Hepatocyte (in vitro differentiated cells): Measurements from ENCODE around the gene TNNI3. TPM values are rescaled to one million over a fixed set of nuclear protein-coding genes. Genes with fewer than 3 reads are reported as not detected.

Source experiments
- DNase-seq: peaks from one replicate; pipeline ENCODE4 v3.0.0-alpha.2; 2016; ENCODE audit warnings: low spot score
- H2AFZ ChIP-seq: fragments of 200-600 bp; sonication (generic); 2 replicates; pipeline ENCODE4 v1.6.0; 2016; ENCODE audit warnings: antibody characterized with exemption, mild to moderate bottlenecking
- H3K27ac ChIP-seq: fragments of 200-600 bp; sonication (generic); 2 replicates; pipeline ENCODE4 v1.5.1; 2016; ENCODE audit warnings: mild to moderate bottlenecking
- H3K27me3 ChIP-seq: fragments of 200-600 bp; sonication (generic); 2 replicates; pipeline ENCODE4 v1.6.1; 2016
- H3K36me3 ChIP-seq: fragments of 200-600 bp; sonication (generic); replicated peaks from 2 replicates; pipeline ENCODE4 v1.5.1; 2016; ENCODE audit warnings: low read depth; ENCODE audit not compliant: insufficient read depth
- H3K4me1 ChIP-seq: fragments of 200-600 bp; sonication (generic); 2 replicates; pipeline ENCODE4 v1.5.1; 2016; ENCODE audit warnings: mild to moderate bottlenecking, moderate library complexity; ENCODE audit not compliant: insufficient read depth
- H3K4me2 ChIP-seq: fragments of 200-600 bp; sonication (generic); 2 replicates; pipeline ENCODE4 v1.6.0; 2016
- H3K4me3 ChIP-seq: fragments of 200-600 bp; sonication (generic); 2 replicates; pipeline ENCODE4 v1.5.1; 2016; ENCODE audit warnings: mild to moderate bottlenecking
- H3K79me2 ChIP-seq: fragments of 200-600 bp; sonication (generic); 2 replicates; pipeline ENCODE4 v1.6.0; 2017; ENCODE audit warnings: mild to moderate bottlenecking
- H3K9me2 ChIP-seq: fragments of 200-600 bp; sonication (generic); replicated peaks from 2 replicates; pipeline ENCODE4 v1.6.0; 2017; ENCODE audit warnings: mild to moderate bottlenecking; ENCODE audit not compliant: insufficient read depth
- H3K9me3 ChIP-seq: fragments of 200-600 bp; sonication (generic); 2 replicates; pipeline ENCODE4 v1.5.1; 2016; ENCODE audit warnings: low read depth, mild to moderate bottlenecking
- H4K20me1 ChIP-seq: fragments of 200-600 bp; sonication (generic); 2 replicates; pipeline ENCODE4 v1.6.0; 2016; ENCODE audit warnings: mild to moderate bottlenecking; ENCODE audit not compliant: insufficient read depth, poor library complexity, severe bottlenecking
- EZH2 ChIP-seq: fragments of 200-600 bp; sonication (generic); IDR thresholded peaks from 2 replicates; pipeline ENCODE4 v1.6.1; 2016; ENCODE audit warnings: antibody characterized with exemption, mild to moderate bottlenecking, borderline replicate concordance
- EZH2phosphoT487 ChIP-seq: fragments of 200-600 bp; sonication (generic); IDR thresholded peaks from one replicate; pipeline ENCODE4 v1.6.1; 2018; ENCODE audit warnings: antibody characterized with exemption, mild to moderate bottlenecking, low read depth, moderate library complexity; ENCODE audit not compliant: unreplicated experiment, severe bottlenecking
- WGBS: methylation state at CpG from one replicate; pipeline ENCODE4 v1.1.6; 2016; ENCODE audit warnings: low lambda C conversion rate; ENCODE audit errors: missing lambda C conversion rate; 5-methylcytosine and 5-hydroxymethylcytosine counted together
- polyA plus RNA-seq: library from polyadenylated mRNA; unstranded; fragments of >200 nt; fragmentation: Nextera tagmentation; extraction: Ambion mirVana; gene quantifications from 2 replicates; pipeline ENCODE4 v1.2.1, GENCODE V29; 2016
- total RNA-seq: library from RNA; depleted of rRNA; stranded (reverse); fragments of >200 nt; gene quantifications from 2 replicates; pipeline ENCODE4 v1.2.3, GENCODE V29; 2014
- TF ChIP-seq, protein P1 (sequence below): fragments of 200-600 bp; sonication (generic); IDR thresholded peaks from 2 replicates; pipeline ENCODE4 v1.5.1; 2016; ENCODE audit warnings: antibody characterized with exemption, mild to moderate bottlenecking; ENCODE audit not compliant: poor library complexity

Gene TNNI3
- total and polyA plus RNA-seq, 2 experiments from 2014 or later = 1.4 to 2.9 TPM

DNA sequence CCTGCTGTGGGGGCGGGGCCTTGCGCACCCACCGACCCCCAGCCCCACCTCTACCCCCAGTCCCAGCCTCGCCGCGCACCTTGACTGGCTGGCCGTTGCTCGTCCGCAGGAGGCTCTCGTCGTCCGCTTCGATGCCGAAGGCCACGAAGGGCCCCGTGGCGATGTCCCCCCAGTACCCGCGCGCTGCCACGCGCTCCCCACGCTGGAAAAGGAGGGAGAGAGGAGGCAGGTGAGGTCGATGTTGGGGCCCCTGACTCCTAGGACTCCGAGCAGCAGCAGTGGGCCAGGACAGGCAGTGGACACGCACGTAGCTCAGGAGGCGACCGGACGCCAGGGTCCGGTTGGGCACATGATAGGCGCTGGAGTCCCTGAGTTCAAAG lies 3.4 kb upstream of the TNNI3 start:
- no peaks in the 10 kb centered on the region for H3K79me2 ChIP-seq
- H3K27me3 ChIP-seq = peaks cover 41% of the 10 kb centered on the region
- no peak overlapping the region for H3K27ac ChIP-seq
- H3K9me3 ChIP-seq = no peaks in the 10 kb centered on the region
- no peaks in the 10 kb centered on the region for H4K20me1 ChIP-seq
- H3K4me3 ChIP-seq = no peak overlapping the region
- no peaks in the 10 kb centered on the region for H3K36me3 ChIP-seq
- H3K9me2 ChIP-seq = no peaks in the 10 kb centered on the region
- TF ChIP-seq EZH2 (no peak), EZH2phosphoT487 (no peak)
- TF ChIP-seq, protein P1, sequence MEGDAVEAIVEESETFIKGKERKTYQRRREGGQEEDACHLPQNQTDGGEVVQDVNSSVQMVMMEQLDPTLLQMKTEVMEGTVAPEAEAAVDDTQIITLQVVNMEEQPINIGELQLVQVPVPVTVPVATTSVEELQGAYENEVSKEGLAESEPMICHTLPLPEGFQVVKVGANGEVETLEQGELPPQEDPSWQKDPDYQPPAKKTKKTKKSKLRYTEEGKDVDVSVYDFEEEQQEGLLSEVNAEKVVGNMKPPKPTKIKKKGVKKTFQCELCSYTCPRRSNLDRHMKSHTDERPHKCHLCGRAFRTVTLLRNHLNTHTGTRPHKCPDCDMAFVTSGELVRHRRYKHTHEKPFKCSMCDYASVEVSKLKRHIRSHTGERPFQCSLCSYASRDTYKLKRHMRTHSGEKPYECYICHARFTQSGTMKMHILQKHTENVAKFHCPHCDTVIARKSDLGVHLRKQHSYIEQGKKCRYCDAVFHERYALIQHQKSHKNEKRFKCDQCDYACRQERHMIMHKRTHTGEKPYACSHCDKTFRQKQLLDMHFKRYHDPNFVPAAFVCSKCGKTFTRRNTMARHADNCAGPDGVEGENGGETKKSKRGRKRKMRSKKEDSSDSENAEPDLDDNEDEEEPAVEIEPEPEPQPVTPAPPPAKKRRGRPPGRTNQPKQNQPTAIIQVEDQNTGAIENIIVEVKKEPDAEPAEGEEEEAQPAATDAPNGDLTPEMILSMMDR = no peak
- DNase-seq = no peak
- 41% methylated on average over 22 of the region's 32 CpGs for WGBS
- H3K4me2 ChIP-seq = no peak overlapping the region
- H3K4me1 ChIP-seq = no peaks in the 10 kb centered on the region
- H2AFZ ChIP-seq = no peak overlapping the region

GRCh38 chr19:55160128-55160985 lies 2.8 kb upstream of the TNNI3 start:
- no peak overlapping the region for H2AFZ ChIP-seq
- H3K27me3 ChIP-seq = peaks cover 41% of the 10 kb centered on the region

DNA sequence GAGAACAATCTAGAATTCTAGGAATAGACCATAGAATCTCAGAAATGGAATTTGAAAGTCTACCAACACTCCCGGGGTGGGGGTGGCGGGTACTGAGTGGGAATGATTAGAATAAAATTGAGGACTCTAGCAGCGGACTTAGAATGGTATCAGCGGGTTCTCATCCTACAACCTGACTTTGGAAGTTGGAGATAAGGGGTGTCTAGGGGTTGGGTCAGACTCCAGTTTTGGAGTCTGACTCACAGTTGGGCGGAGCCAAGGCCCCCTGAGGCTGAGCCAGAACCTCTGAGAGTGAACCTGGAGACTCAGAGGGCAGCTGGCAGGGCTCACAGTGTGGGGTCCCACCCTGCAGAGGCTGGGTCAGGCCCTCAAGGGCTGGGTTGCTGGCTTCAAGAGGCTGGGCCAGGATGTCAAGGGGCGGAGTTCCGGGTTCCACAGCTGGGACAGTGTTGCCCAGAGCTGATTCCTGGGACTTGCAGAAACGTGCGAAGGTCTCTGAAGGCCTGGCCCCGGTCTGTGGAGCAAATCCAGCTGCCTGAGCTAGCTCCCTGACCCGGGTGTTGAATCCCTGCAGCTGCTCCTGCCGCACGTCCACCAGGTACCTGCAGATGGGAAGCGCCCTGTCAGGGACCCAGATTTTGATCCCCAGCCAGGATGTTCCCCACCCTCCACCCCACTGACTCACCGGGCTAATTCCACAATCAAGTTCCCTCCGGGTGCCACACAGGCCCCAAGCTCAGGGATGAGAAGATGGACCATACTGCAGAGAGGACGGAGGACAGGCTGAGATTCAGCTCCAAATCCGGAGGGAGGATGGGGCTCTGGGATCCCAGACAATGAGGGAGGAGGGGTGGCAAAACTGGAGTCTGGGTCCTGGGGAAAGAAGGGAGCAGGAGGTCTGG lies 1.6 kb upstream of the TNNI3 start:
- Histone ChIP-seq H3K27me3 (peaks cover 41% of the 10 kb centered on the region), H2AFZ (no peak overlapping the region), H3K9me3 (no peaks in the 10 kb centered on the region), H3K27ac (no peak overlapping the region), H3K4me3 (no peak overlapping the region), H3K4me2 (no peak overlapping the region), H3K79me2 (no peaks in the 10 kb centered on the region), H3K4me1 (no peaks in the 10 kb centered on the region), H3K36me3 (no peaks in the 10 kb centered on the region), H3K9me2 (no peaks in the 10 kb centered on the region), H4K20me1 (no peaks in the 10 kb centered on the region)
- 79% methylated on average over 18 of the region's 18 CpGs for WGBS
- TF ChIP-seq EZH2 (no peak), EZH2phosphoT487 (no peak)
- TF ChIP-seq, protein P1 = no peak
- DNase-seq = no peak

More at GRCh38 chr19:55160128-55160985, 2.8 kb upstream of the TNNI3 start:
- no peak overlapping the region for H3K4me3 ChIP-seq
- 6% methylated on average over 25 of the region's 33 CpGs for WGBS
- peak; percentile 95 for DNase-seq
- no peak overlapping the region for H3K4me2 ChIP-seq
- no peaks in the 10 kb centered on the region for H3K9me2 ChIP-seq
- H3K27ac ChIP-seq = no peak overlapping the region
- H3K9me3 ChIP-seq = no peaks in the 10 kb centered on the region
- H3K36me3 ChIP-seq = no peaks in the 10 kb centered on the region
- no peaks in the 10 kb centered on the region for H3K79me2 ChIP-seq
- no peaks in the 10 kb centered on the region for H3K4me1 ChIP-seq
- H4K20me1 ChIP-seq = no peaks in the 10 kb centered on the region
- TF ChIP-seq EZH2phosphoT487 = no peak
- TF ChIP-seq EZH2 = no peak
- TF ChIP-seq, protein P1 = peak; percentile 93
